Measurements from ENCODE around the gene ARHGEF12. TPM values are rescaled to one million over a fixed set of nuclear protein-coding genes. Genes with fewer than 3 reads are reported as not detected.

ARHGEF12 gene
- total and polyA plus RNA-seq, 2 donors (not counting 1 experiment from before 2014, with no cell fraction given) = 2.0 to 21.6 TPM

DNA sequence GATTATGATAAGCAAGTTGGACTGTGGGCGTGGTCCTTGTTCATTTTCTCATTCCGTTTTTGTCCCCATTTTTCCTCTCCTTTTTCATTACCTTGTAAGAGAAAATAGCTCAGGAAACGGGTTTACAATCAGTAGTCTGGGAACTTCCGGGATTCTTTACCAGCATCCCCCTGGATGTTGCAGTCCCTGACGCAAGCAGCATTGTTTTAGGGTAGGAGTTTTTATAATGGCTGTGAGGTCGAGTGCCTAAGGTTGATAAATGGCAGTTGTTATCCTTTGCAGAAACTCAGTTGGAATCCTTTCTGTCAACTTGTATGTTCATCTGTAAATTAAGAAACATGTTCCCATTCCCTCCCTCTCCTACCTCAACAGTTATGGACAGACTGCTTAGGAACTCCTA, 68.3 kb downstream of the ARHGEF12 start:
- Histone ChIP-seq H3K79me2 (ENCODE audit: control insufficient read depth, insufficient read depth, low read length) (no peaks in the 10 kb centered on the region), H3K9me3 (ENCODE audit: control extremely low read depth in 1 of 3, control insufficient read depth in 2 of 3, insufficient read depth in 1 of 3, low read length in 2 of 3) (no peaks in the 10 kb centered on the region), H3K4me3 (ENCODE audit: control extremely low read depth in 1 of 5, extremely low read depth in 1 of 5, insufficient read depth in 1 of 5, low read depth in 2 of 5, low read length in 4 of 5) (no peak overlapping the region), H4K20me1 (ENCODE audit: control insufficient read depth, insufficient read depth, low read length, poor library complexity, severe bottlenecking) (no peaks in the 10 kb centered on the region), H2AFZ (ENCODE audit: insufficient read depth, low read depth, low read length, poor library complexity, severe bottlenecking) (no peak overlapping the region), H3K27ac (ENCODE audit: low read length in 2 of 2) (no peak overlapping the region), H3K9ac (ENCODE audit: low read length) (no peak overlapping the region), H3K36me3 (replicated peaks in 1 of 2; ENCODE audit: control extremely low read depth in 1 of 2, control insufficient read depth in 1 of 2, extremely low read depth in 1 of 2, insufficient read depth in 2 of 2, low read length in 1 of 2) (no peaks in the 10 kb centered on the region), H3K4me2 (replicated peaks; ENCODE audit: low read depth, low read length, poor library complexity, severe bottlenecking) (no peak overlapping the region), H3K4me1 (ENCODE audit: control insufficient read depth in 2 of 2, insufficient read depth in 2 of 2, low read length in 2 of 2) (no peaks in the 10 kb centered on the region), H3K27me3 (replicated peaks in 1 of 4; ENCODE audit: control extremely low read depth in 1 of 4, control insufficient read depth in 3 of 4, insufficient read depth in 4 of 4, low read length in 3 of 4) (no peaks in the 10 kb centered on the region)
- ATAC-seq (ENCODE audit: low read depth) (no peak), DNase-seq (no peak)
- H3K9me3 Mint-ChIP-seq (ENCODE audit: insufficient read depth) = no peaks in the 10 kb centered on the region
- peaks cover 5% of the 10 kb centered on the region for H3K4me1 Mint-ChIP-seq
- H3K4me3 Mint-ChIP-seq = no peak overlapping the region
- no peak overlapping the region for H3K27ac Mint-ChIP-seq
- peaks cover under 1% of the 10 kb centered on the region for H3K27me3 Mint-ChIP-seq
- intact Hi-C loops (cut with micrococcal nuclease) = no loop called here
- ChIA-PET POLR2A (no interaction called here), CTCF (no interaction called here)
- no CpG with 5 or more reads among the region's 6 CpGs for WGBS (ENCODE audit: insufficient coverage)
- TF ChIP-seq CTCF (IDR thresholded peaks at IDR 0.05) (no peak), EZH2 (IDR thresholded peaks at IDR 0.05; ENCODE audit: borderline replicate concordance, insufficient read depth, low read depth, low read length, poor library complexity, severe bottlenecking) (no peak)

DNA sequence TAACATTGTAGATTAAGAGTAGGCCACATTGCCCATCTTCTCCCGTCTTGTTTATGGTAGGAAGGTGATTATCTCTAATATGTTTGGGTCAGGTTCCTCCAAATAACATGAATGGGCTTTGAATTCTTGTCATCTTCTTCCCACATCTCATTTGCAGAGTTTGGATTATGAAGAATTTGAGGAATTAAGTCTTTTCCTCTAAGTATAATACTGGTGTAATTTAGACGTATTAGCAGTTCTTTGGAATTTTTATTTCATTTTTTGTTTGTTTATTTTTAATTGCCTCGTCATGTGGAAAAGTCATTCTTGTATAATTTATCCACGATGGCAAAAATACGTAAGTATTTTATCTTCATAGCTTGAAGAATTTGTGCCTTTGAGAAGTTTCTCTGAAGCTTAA, 73.4 kb downstream of the ARHGEF12 start:
- H3K9me3 Mint-ChIP-seq (ENCODE audit: insufficient read depth) = no peaks in the 10 kb centered on the region
- Histone ChIP-seq H2AFZ (ENCODE audit: insufficient read depth, low read depth, low read length, poor library complexity, severe bottlenecking) (no peak overlapping the region), H3K9ac (ENCODE audit: low read length) (no peak overlapping the region), H3K79me2 (ENCODE audit: control insufficient read depth, insufficient read depth, low read length) (no peaks in the 10 kb centered on the region), H3K9me3 (ENCODE audit: control extremely low read depth in 1 of 3, control insufficient read depth in 2 of 3, insufficient read depth in 1 of 3, low read length in 2 of 3) (no peaks in the 10 kb centered on the region), H3K4me3 (ENCODE audit: control extremely low read depth in 1 of 5, extremely low read depth in 1 of 5, insufficient read depth in 1 of 5, low read depth in 2 of 5, low read length in 4 of 5) (no peak overlapping the region), H3K27ac (ENCODE audit: low read length in 2 of 2) (no peak overlapping the region), H3K36me3 (replicated peaks in 1 of 2; ENCODE audit: control extremely low read depth in 1 of 2, control insufficient read depth in 1 of 2, extremely low read depth in 1 of 2, insufficient read depth in 2 of 2, low read length in 1 of 2) (no peaks in the 10 kb centered on the region), H3K27me3 (replicated peaks in 1 of 4; ENCODE audit: control extremely low read depth in 1 of 4, control insufficient read depth in 3 of 4, insufficient read depth in 4 of 4, low read length in 3 of 4) (no peaks in the 10 kb centered on the region), H3K4me2 (replicated peaks; ENCODE audit: low read depth, low read length, poor library complexity, severe bottlenecking) (no peak overlapping the region), H3K4me1 (ENCODE audit: control insufficient read depth in 2 of 2, insufficient read depth in 2 of 2, low read length in 2 of 2) (no peaks in the 10 kb centered on the region), H4K20me1 (ENCODE audit: control insufficient read depth, insufficient read depth, low read length, poor library complexity, severe bottlenecking) (no peaks in the 10 kb centered on the region)
- no peak for TF ChIP-seq EZH2 (IDR thresholded peaks at IDR 0.05; ENCODE audit: borderline replicate concordance, insufficient read depth, low read depth, low read length, poor library complexity, severe bottlenecking)
- TF ChIP-seq CTCF (IDR thresholded peaks at IDR 0.05) = no peak
- WGBS (ENCODE audit: insufficient coverage) = 90% methylated on average over 2 of the region's 5 CpGs
- no peaks in the 10 kb centered on the region for H3K4me1 Mint-ChIP-seq
- H3K27ac Mint-ChIP-seq = no peak overlapping the region
- ATAC-seq (ENCODE audit: low read depth) (no peak), DNase-seq (no peak)
- intact Hi-C loops (cut with micrococcal nuclease) = no loop called here
- CTCF ChIA-PET = interaction anchor here (1.0 kb wide), 1 partner anchor 9 kb away, joined by 3 read pairs; no protein-coding TSS in a partner anchor
- POLR2A ChIA-PET = no interaction called here
- H3K4me3 Mint-ChIP-seq = no peak overlapping the region
- H3K27me3 Mint-ChIP-seq = no peaks in the 10 kb centered on the region
